Measurements from ENCODE around the gene RHEB.
A peak's percentile ranks its signal among the peaks of the same experiment; 100 is the strongest.
"Not testable (repeated sequence)": the region's sequence is repeated elsewhere in the genome, so short reads cannot be mapped to it uniquely, and the experiment has no call there.

RHEB gene

DNA sequence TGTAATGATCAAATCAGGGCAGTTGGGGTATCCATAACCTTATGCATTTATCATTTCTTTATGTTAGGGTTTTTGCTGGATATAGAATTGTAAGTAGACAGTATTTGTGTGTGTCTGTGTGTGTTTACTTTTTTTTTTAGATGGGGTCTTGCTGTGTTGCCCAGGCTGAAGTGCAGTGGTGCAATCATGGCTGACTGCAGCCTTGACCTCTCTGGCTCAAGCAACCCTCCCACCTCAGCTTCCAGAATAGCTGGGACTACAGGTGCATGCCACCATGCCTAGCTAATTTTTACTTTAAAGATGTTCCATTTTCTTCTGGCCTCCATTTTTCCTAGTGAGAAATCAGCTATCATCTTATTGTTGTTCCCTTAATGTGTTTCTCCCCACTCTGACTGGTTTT, 10.1 kb upstream of the RHEB start:
- Histone ChIP-seq H3K27me3 (no peaks in the 10 kb centered on the region), H3K4me1 (no peaks in the 10 kb centered on the region), H3K9ac (no peak overlapping the region), H4K20me1 (no peaks in the 10 kb centered on the region), H3K27ac (no peak overlapping the region), H3K4me3 (no peak overlapping the region), H3K4me2 (no peak overlapping the region), H3K36me3 (no peaks in the 10 kb centered on the region), H3K9me3 (peaks cover 35% of the 10 kb centered on the region)
- no peak for TF ChIP-seq Cebpa-rat (IDR thresholded peaks at IDR 0.05)

- Histone ChIP-seq H3K27ac (no peak overlapping the region), H3K4me3 (no peak overlapping the region), H3K36me3 (no peaks in the 10 kb centered on the region; the same call in 1 of the 2 replicates), H3K27me3 (no peaks in the 10 kb centered on the region), H3K4me2 (no peak overlapping the region), H3K4me1 (no peaks in the 10 kb centered on the region), H4K20me1 (no peaks in the 10 kb centered on the region), H3K9ac (no peak overlapping the region), H3K9me3 (peaks cover 17% of the 10 kb centered on the region)
- TF ChIP-seq Cebpa-rat (IDR thresholded peaks at IDR 0.05), result no peak
Measured at GRCh38 chr7:151524845-151525244, 5.2 kb upstream of the RHEB start.

DNA sequence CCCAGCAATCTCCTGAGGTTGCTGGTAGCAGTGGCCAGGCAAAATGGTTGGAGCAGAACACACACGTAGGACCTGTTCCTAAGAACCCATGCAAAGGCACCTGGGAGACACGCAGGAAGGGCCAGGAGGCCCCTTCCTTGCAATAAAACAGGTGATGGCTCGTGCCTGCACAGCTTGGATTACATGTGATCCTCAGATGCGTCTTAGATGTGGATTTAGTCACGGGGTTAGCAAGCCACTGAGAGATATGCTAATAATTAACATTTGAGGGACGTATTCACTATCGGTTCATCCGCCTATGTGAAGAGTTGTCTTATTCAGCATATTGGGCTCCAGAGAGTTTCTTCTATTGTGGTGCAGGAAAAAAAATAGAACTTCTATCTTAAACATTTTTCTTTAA, 4.6 kb upstream of the RHEB start:
- Histone ChIP-seq H3K36me3 (no peaks in the 10 kb centered on the region; the same call in 1 of the 2 replicates), H3K4me3 (no peak overlapping the region), H4K20me1 (no peaks in the 10 kb centered on the region), H3K9me3 (peaks cover 12% of the 10 kb centered on the region), H3K4me1 (no peaks in the 10 kb centered on the region), H3K27me3 (no peaks in the 10 kb centered on the region), H3K4me2 (no peak overlapping the region), H3K9ac (no peak overlapping the region), H3K27ac (no peak overlapping the region)
- TF ChIP-seq Cebpa-rat (IDR thresholded peaks at IDR 0.05), result no peak

- no peak overlapping the region; the same call in 1 of the 2 replicates for H3K9ac ChIP-seq
- no peak for TF ChIP-seq Cebpa-rat (IDR thresholded peaks at IDR 0.05)
- H3K27ac ChIP-seq, result peak overlapping the region; percentile 75
- H3K4me2 ChIP-seq, result peak overlapping the region; percentile 55
- no peaks in the 10 kb centered on the region for H3K27me3 ChIP-seq
- H3K4me3 ChIP-seq, result peak overlapping the region; percentile 58
- H3K36me3 ChIP-seq, result peaks cover 12% of the 10 kb centered on the region
- peaks cover 36% of the 10 kb centered on the region for H4K20me1 ChIP-seq
- peaks cover 23% of the 10 kb centered on the region for H3K4me1 ChIP-seq
- peaks cover 16% of the 10 kb centered on the region for H3K9me3 ChIP-seq
Measured at GRCh38 chr7:151520419-151521261, 945 bp upstream of the RHEB start.

DNA sequence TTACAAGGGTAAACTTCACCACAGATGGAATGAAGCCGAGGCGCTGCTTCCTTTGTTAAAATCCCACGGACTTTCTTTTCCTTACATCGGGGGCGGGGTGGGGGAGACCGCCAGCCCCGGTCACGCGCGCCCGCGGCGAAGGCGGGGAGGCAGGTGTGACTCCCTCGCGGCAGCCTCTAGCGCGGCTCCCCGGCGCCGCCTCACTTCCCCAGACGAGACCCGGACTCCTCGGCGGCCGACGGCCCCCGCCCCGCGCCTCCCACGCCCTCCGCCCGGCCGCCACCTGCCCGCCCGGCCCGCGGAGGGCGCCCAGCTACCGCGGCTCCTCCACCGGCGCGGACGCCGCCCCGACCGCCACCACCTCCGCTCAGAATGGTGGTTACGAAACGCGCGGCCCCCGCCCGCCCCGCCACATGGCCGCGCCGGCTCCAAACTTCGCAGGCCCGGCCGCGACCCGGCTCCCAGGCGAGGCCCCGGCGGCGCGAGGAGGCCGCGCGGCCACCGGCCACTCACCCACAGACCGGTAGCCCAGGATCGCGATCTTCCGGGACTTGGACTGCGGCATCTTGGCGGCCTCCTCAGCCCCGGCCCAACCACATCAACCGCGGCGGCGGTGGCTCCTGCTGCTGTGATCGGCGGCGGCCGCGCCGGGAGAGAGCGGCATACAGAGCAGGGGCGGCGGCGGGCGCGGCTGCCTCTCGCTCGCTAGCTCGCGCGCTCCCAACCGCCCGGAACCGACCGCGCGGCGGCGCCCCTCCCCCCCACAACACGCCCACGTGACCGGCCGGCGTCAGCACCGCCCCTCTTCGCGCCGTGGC, 539 bp downstream of the RHEB start:
- Histone ChIP-seq H4K20me1 (peaks cover 51% of the 10 kb centered on the region), H3K4me1 (peaks cover 23% of the 10 kb centered on the region), H3K9me3 (peaks cover 30% of the 10 kb centered on the region), H3K4me2 (peak overlapping the region; percentile 90), H3K36me3 (peaks cover 24% of the 10 kb centered on the region), H3K27ac (peak overlapping the region; percentile 99), H3K9ac (peak overlapping the region; percentile 100), H3K4me3 (peak overlapping the region; percentile 98)
- TF ChIP-seq Cebpa-rat (IDR thresholded peaks at IDR 0.05), result 0 out of 2 replicates have a peak, but pooled peaks have one; percentile 15
- H3K27me3 ChIP-seq, result not testable (repeated sequence)

DNA sequence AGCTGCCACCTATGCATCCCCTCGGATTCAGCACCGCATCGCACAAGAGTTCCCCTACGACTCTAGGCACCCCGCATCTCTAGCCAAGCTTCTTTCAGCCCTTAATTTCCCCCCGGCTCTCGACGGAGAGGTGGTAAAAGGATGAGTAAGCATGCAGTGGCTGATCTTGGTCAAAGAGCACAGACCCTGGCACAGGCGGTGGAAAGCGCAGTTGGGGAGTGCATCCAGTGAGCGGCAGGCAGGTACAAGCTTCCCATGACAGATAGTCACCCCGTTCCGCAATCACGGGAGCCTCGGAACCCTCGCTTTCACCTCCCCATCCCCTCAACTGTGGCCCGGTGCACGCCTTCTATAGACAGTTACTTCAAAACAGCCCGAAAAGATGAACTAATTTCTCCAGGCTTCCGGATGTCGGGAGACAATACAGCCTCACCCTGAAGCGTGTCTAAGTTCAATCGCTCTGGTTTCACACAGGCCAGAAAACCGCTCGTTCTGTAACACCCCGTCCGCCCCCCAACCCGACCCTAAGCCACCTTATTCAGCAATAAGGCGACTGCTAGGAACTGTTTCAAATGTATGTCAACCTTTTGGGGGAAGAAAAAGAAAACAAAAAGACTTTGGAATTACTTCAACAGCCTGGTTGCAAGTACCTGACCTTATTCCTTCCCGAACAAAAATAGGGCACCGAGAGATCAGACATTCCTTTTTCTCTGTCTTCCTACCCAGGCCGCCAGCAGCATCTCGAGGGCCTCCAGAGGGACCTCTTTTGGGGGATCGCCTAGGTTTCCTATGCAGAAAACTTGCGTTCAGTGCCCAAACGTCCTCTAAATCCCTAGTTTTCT, 1.4 kb downstream of the RHEB start:
- Histone ChIP-seq H3K4me1 (peaks cover 23% of the 10 kb centered on the region), H3K9me3 (peaks cover 38% of the 10 kb centered on the region), H4K20me1 (peaks cover 59% of the 10 kb centered on the region), H3K27me3 (no peaks in the 10 kb centered on the region), H3K9ac (peak overlapping the region; percentile 100), H3K4me3 (peak overlapping the region; percentile 98), H3K36me3 (peaks cover 32% of the 10 kb centered on the region), H3K4me2 (peak overlapping the region; percentile 90), H3K27ac (peak overlapping the region; percentile 99)
- no peak for TF ChIP-seq Cebpa-rat (IDR thresholded peaks at IDR 0.05)

DNA sequence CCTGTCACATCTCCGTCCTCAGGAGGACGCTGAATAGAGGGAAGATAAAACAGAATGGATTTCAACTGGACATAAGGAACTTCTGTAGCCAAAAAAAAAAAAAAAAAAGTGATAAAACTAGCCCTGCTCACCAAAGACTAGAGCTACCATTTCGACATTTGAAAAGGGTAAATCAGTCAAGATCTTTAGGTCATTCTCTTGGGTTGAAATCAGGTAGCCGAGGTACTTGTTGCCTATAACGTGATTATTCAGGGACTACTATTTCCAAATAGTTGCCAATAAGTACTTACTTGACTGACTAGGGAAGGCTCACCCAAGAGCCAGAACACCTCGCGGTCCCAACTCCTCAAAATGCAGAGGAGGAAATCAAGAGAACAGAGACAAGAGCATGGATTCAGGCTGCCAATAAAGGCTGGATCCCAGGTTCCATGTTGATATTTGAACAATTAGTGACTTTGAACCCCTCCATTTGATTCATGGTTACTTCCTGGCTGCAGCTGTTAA, 2.0 kb downstream of the RHEB start:
- TF ChIP-seq Cebpa-rat (IDR thresholded peaks at IDR 0.05), result no peak
- Histone ChIP-seq H4K20me1 (peaks cover 66% of the 10 kb centered on the region), H3K36me3 (peaks cover 39% of the 10 kb centered on the region), H3K9me3 (peaks cover 45% of the 10 kb centered on the region), H3K4me1 (peaks cover 23% of the 10 kb centered on the region), H3K4me3 (peak overlapping the region; percentile 98), H3K27me3 (no peaks in the 10 kb centered on the region), H3K27ac (peak overlapping the region; percentile 99), H3K4me2 (peak overlapping the region; percentile 90), H3K9ac (peak overlapping the region; percentile 100)

DNA sequence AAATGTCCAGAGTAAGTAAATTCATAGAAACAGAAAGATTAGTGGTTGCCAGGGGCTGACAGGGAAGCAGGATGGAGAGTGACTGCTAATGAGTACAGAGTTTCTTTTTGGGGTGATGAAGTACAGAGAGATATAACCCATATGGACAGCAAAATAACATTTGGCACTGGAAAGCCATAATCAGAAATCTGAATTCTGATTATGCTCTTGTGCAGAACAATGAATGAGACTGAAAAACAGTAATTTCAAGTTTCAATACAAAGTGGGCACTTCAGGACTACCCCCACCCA, 4.5 kb downstream of the RHEB start:
- Histone ChIP-seq H3K4me2 (no peak overlapping the region), H3K4me3 (no peak overlapping the region), H3K9ac (no peak overlapping the region), H3K36me3 (peaks cover 62% of the 10 kb centered on the region), H3K27ac (no peak overlapping the region), H3K27me3 (no peaks in the 10 kb centered on the region), H3K4me1 (peaks cover 23% of the 10 kb centered on the region), H3K9me3 (peaks cover 61% of the 10 kb centered on the region), H4K20me1 (peaks cover 90% of the 10 kb centered on the region)
- no peak for TF ChIP-seq Cebpa-rat (IDR thresholded peaks at IDR 0.05)

All from BLaER1 (cell line).